WTC11 (cell line): ENCODE measurements around the gene MEIOSIN. TPM values are rescaled to one million over a fixed set of nuclear protein-coding genes. Genes with fewer than 3 reads are reported as not detected.

Source experiments
- ATAC-seq: fragments of 200-7000 bp; cut with Tn5 transposase; 2 replicates; pipeline ENCODE4 v1.10.0; 2021; ENCODE audit warnings: mild to moderate bottlenecking, moderate library complexity
- CTCF ChIA-PET: fragments of 300-600 bp; sonication (Branson Sonifier 250); formaldehyde crosslinking; loops from one replicate; lab custom pipeline; 2021; ENCODE audit warnings: antibody characterized with exemption; lab: Charles Lee
- POLR2A ChIA-PET: fragments of 350-600 bp; sonication (Branson Sonifier 250); formaldehyde crosslinking; loops from one replicate; lab custom pipeline; 2021; ENCODE audit warnings: antibody characterized with exemption; lab: Charles Lee
- DNase-seq: peaks from one replicate; pipeline ENCODE4 v3.0.0; 2021; ENCODE audit warnings: low spot score
- H3K27ac Mint-ChIP-seq: 2 replicates; pipeline ENCODE4 v1.8.0; 2021; ENCODE audit warnings: mixed read lengths
- H3K27me3 Mint-ChIP-seq: 2 replicates; pipeline ENCODE4 v1.8.0; 2021; ENCODE audit warnings: low read depth, mild to moderate bottlenecking, moderate library complexity, mixed read lengths
- H3K36me3 Mint-ChIP-seq: 2 replicates; pipeline ENCODE4 v1.8.0; 2021; ENCODE audit warnings: mixed read lengths
- H3K4me1 Mint-ChIP-seq: 2 replicates; pipeline ENCODE4 v1.8.0; 2022; ENCODE audit warnings: mixed read lengths
- H3K4me3 Mint-ChIP-seq: 2 replicates; pipeline ENCODE4 v1.8.0; 2021; ENCODE audit warnings: mild to moderate bottlenecking, moderate library complexity, mixed read lengths
- H3K9me3 Mint-ChIP-seq: 2 replicates; pipeline ENCODE4 v1.8.0; 2021; ENCODE audit warnings: mixed read lengths
- ATF1 ChIP-seq: sonication (generic); formaldehyde crosslinking; IDR thresholded peaks from 2 replicates; pipeline ENCODE4 v1.8.1; 2023; ENCODE audit warnings: mild to moderate bottlenecking, moderate library complexity, missing genetic modification reagents
- CBFB ChIP-seq: sonication (generic); formaldehyde crosslinking; IDR thresholded peaks from 2 replicates; pipeline ENCODE4 v1.8.1; 2022; ENCODE audit warnings: mild to moderate bottlenecking, low read depth, missing genetic modification reagents
- CDX4 ChIP-seq: fragments of 250-450 bp; sonication (Bioruptor Pico); IDR thresholded peaks from 2 replicates; pipeline ENCODE4 v1.9.0; 2021; ENCODE audit warnings: moderate library complexity, mild to moderate bottlenecking, inconsistent platforms, borderline replicate concordance
- CREB1 ChIP-seq: sonication (generic); formaldehyde crosslinking; IDR thresholded peaks from 2 replicates; pipeline ENCODE4 v1.8.0; 2023; ENCODE audit warnings: mild to moderate bottlenecking, missing genetic modification reagents
- CTCF ChIP-seq: fragments of 200-600 bp; IDR thresholded peaks from 2 replicates; pipeline ENCODE4 v1.8.0; 2022; ENCODE audit warnings: antibody characterized with exemption
- E2F1 ChIP-seq: sonication (generic); formaldehyde crosslinking; IDR thresholded peaks from 2 replicates; pipeline ENCODE4 v1.8.0; 2022; ENCODE audit warnings: mild to moderate bottlenecking, missing genetic modification reagents
- EMX1 ChIP-seq: fragments of 250-450 bp; sonication (Bioruptor Pico); IDR thresholded peaks from 2 replicates; pipeline ENCODE4 v1.8.0; 2021; ENCODE audit warnings: mild to moderate bottlenecking
- ERG ChIP-seq: fragments of 250-450 bp; sonication (Bioruptor Pico); IDR thresholded peaks from 2 replicates; pipeline ENCODE4 v1.8.0; 2021; ENCODE audit warnings: mild to moderate bottlenecking
- HMGA2 ChIP-seq: fragments of 250-450 bp; sonication (Bioruptor Pico); IDR thresholded peaks from 2 replicates; pipeline ENCODE4 v1.4.0; 2021; ENCODE audit warnings: mild to moderate bottlenecking, moderate library complexity
- MXD4 ChIP-seq: fragments of 250-450 bp; sonication (Bioruptor Pico); IDR thresholded peaks from 2 replicates; pipeline ENCODE4 v1.8.0; 2021; ENCODE audit warnings: mild to moderate bottlenecking, moderate library complexity, borderline replicate concordance
- NFYB ChIP-seq: sonication (generic); formaldehyde crosslinking; conservative IDR thresholded peaks from 2 replicates; pipeline ENCODE4 v1.8.0; 2022; ENCODE audit warnings: low read depth, missing genetic modification reagents
- NR3C1 ChIP-seq: sonication (generic); formaldehyde crosslinking; conservative IDR thresholded peaks from 2 replicates; pipeline ENCODE4 v1.8.1; 2023; ENCODE audit warnings: low read depth, mild to moderate bottlenecking, missing genetic modification reagents
- SMAD4 ChIP-seq: sonication (generic); formaldehyde crosslinking; IDR thresholded peaks from 2 replicates; pipeline ENCODE4 v1.8.0; 2022; ENCODE audit warnings: mild to moderate bottlenecking, missing genetic modification reagents
- SOX15 ChIP-seq: fragments of 250-450 bp; sonication (Bioruptor Pico); IDR thresholded peaks from 2 replicates; pipeline ENCODE4 v1.9.0; 2021; ENCODE audit warnings: mild to moderate bottlenecking
- USF1 ChIP-seq: sonication (generic); formaldehyde crosslinking; IDR thresholded peaks from 2 replicates; pipeline ENCODE4 v1.8.0; 2022; ENCODE audit warnings: mild to moderate bottlenecking, missing genetic modification reagents
- ZNF317 ChIP-seq: sonication (generic); formaldehyde crosslinking; IDR thresholded peaks from 2 replicates; pipeline ENCODE4 v1.8.1; 2023; ENCODE audit warnings: low read depth, mild to moderate bottlenecking, moderate library complexity, missing genetic modification reagents, borderline replicate concordance
- ZNF396 ChIP-seq: fragments of 250-450 bp; sonication (Bioruptor Pico); IDR thresholded peaks from 2 replicates; pipeline ENCODE4 v1.8.0; 2021; ENCODE audit warnings: mild to moderate bottlenecking, moderate library complexity, borderline replicate concordance
- ZNF423 ChIP-seq: fragments of 250-450 bp; sonication (Bioruptor Pico); IDR thresholded peaks from 2 replicates; pipeline ENCODE4 v2.1.2; 2022; ENCODE audit warnings: mild to moderate bottlenecking, moderate library complexity
- ZNF671 ChIP-seq: fragments of 250-450 bp; sonication (Bioruptor Pico); IDR thresholded peaks from 2 replicates; pipeline ENCODE4 v1.8.0; 2021; ENCODE audit warnings: mild to moderate bottlenecking
- total RNA-seq: library from RNA; stranded (reverse); gene quantifications from 3 replicates; pipeline ENCODE4 v1.2.3, GENCODE V29; 2021

MEIOSIN gene
- total RNA-seq, 1 experiment from 2014 or later: not detected

GRCh38 chr19:45771311-45771933 lies 38.2 kb downstream of the MEIOSIN start:
- peak; percentile 47 for DNase-seq
- ATAC-seq: no peak
- POLR2A ChIA-PET: interaction anchor here (0.9 to 4.8 kb wide), 7 partner anchors 9 to 92 kb away, joined by 3 to 115 read pairs (median 12); partner anchors contain the start of genes DMPK, FBXO46, QPCTL and RSPH6A

GRCh38 chr19:45772130-45772840 lies 39.0 kb downstream of the MEIOSIN start:
- CTCF ChIA-PET: interaction anchor here (0.6 to 5.1 kb wide), 3 partner anchors 17 to 45 kb away, joined by 3 to 135 read pairs (median 3); partner anchors contain the start of gene RSPH6A

More at GRCh38 chr19:45771311-45771933, 38.2 kb downstream of the MEIOSIN start:
- Mint-ChIP-seq H3K4me1 (peaks cover 8% of the 10 kb centered on the region), H3K36me3 (peaks cover 8% of the 10 kb centered on the region), H3K4me3 (peak overlapping the region; percentile 97), H3K27me3 (peaks cover 5% of the 10 kb centered on the region; the same call in 1 of the 2 replicates), H3K27ac (peak overlapping the region; percentile 77), H3K9me3 (no peaks in the 10 kb centered on the region)
- CTCF ChIA-PET: interaction anchor here (0.6 to 5.6 kb wide), 12 partner anchors 9 to 91 kb away, joined by 3 to 175 read pairs (median 28); partner anchors contain the start of genes DMPK, QPCTL, RSPH6A and SNRPD2
- TF ChIP-seq ERG (CRISPR knock-in tag) (0 out of 2 replicates have a peak, but pooled peaks have one; percentile 14), ZNF317 (CRISPR knock-in tag) (peak; percentile 7; the same call in 1 of the 2 replicates), ATF1 (CRISPR knock-in tag) (0 out of 2 replicates have a peak, but pooled peaks have one; percentile 56), CDX4 (CRISPR knock-in tag) (no peak), ZNF671 (CRISPR knock-in tag) (0 out of 2 replicates have a peak, but pooled peaks have one; percentile 44)

More at GRCh38 chr19:45772130-45772840, 39.0 kb downstream of the MEIOSIN start:
- POLR2A ChIA-PET: interaction anchor here (0.6 to 4.6 kb wide), 3 partner anchors 9 to 80 kb away, joined by 3 to 70 read pairs (median 8); partner anchors contain the start of genes DMPK, QPCTL and SNRPD2
- ATAC-seq (no peak), DNase-seq (no peak)
- Mint-ChIP-seq H3K27ac (peak overlapping the region; percentile 42), H3K9me3 (no peaks in the 10 kb centered on the region), H3K4me1 (peaks cover 8% of the 10 kb centered on the region), H3K36me3 (peaks cover 16% of the 10 kb centered on the region), H3K27me3 (peaks cover 5% of the 10 kb centered on the region; the same call in 1 of the 2 replicates), H3K4me3 (peak overlapping the region; percentile 2)
- no peak for TF ChIP-seq EMX1 (CRISPR knock-in tag)
- TF ChIP-seq SOX15 (CRISPR knock-in tag): no peak
- TF ChIP-seq SMAD4: no peak
- no peak for TF ChIP-seq NFYB (CRISPR knock-in tag)
- TF ChIP-seq E2F1: no peak
- no peak for TF ChIP-seq ZNF396 (CRISPR knock-in tag)
- no peak for TF ChIP-seq CREB1 (CRISPR knock-in tag)
- TF ChIP-seq MXD4 (CRISPR knock-in tag): no peak
- no peak for TF ChIP-seq NR3C1 (CRISPR knock-in tag)
- TF ChIP-seq ZNF423: no peak
- no peak for TF ChIP-seq USF1 (CRISPR knock-in tag)
- TF ChIP-seq HMGA2 (CRISPR knock-in tag): no peak
- TF ChIP-seq CTCF: no peak
- no peak for TF ChIP-seq ERG (CRISPR knock-in tag)
- no peak for TF ChIP-seq CBFB
- TF ChIP-seq, all 79 proteins: peak for 0
